Gastroesophageal sphincter (tissue), 3 donors: ENCODE results near the gene MAPK7.

Source experiments
- POLR2A ChIP-seq, 2 donors: fragments of 450-650 bp; IDR thresholded peaks; one replicate each; pipeline ENCODE4 v1.6.1; 2017; ENCODE audit warnings: antibody characterized with exemption in 2 of 2, mild to moderate bottlenecking in 2 of 2, moderate library complexity in 1 of 2
- TF ChIP-seq, protein P1 (sequence below), 4 experiments: fragments of 200-600 bp in 2 of 4; fragments of 450-650 bp in 2 of 4; sonication (generic) in 1 of 4; IDR thresholded peaks; one replicate each; pipeline ENCODE4 v1.5.1; 2017 to 2019; ENCODE audit warnings: antibody characterized with exemption in 4 of 4, mild to moderate bottlenecking in 2 of 4, moderate library complexity in 2 of 4

DNA sequence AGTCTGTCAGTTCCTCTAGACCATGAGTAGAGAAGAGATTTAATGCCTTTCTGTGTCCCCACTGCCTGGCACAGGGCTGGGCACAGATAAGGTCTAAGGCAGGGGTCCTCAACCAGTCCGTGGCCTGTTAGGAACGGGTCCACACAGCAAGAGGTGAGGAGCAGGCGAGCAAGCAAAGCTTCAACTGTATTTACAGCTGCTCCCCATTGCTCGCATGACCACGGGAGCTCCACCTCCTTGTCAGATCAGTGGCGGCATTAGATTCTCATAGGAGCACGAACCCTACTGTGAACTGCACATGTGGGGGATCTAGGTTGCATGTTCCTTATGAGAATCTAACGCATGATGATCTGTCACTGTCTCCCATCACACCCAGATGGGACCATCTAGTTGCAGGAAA lies 17.5 kb upstream of the MAPK7 start:
- TF ChIP-seq POLR2A (IDR thresholded peaks at IDR 0.05) = no peak
- TF ChIP-seq, protein P1, sequence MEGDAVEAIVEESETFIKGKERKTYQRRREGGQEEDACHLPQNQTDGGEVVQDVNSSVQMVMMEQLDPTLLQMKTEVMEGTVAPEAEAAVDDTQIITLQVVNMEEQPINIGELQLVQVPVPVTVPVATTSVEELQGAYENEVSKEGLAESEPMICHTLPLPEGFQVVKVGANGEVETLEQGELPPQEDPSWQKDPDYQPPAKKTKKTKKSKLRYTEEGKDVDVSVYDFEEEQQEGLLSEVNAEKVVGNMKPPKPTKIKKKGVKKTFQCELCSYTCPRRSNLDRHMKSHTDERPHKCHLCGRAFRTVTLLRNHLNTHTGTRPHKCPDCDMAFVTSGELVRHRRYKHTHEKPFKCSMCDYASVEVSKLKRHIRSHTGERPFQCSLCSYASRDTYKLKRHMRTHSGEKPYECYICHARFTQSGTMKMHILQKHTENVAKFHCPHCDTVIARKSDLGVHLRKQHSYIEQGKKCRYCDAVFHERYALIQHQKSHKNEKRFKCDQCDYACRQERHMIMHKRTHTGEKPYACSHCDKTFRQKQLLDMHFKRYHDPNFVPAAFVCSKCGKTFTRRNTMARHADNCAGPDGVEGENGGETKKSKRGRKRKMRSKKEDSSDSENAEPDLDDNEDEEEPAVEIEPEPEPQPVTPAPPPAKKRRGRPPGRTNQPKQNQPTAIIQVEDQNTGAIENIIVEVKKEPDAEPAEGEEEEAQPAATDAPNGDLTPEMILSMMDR (IDR thresholded peaks at IDR 0.05) = no peak
